NCI-H345 (cell line): ENCODE results near the gene SOCS4.

Experiments
- DNase-seq: peaks from one replicate; lab custom pipeline; 2025; lab: John Stamatoyannopoulos, UW

The SOCS4 gene

GRCh38 chr14:55085060-55085660 is 58.1 kb downstream of the SOCS4 start:
- peak; percentile 30 for DNase-seq

GRCh38 chr14:55086938-55087337 is 59.9 kb downstream of the SOCS4 start:
- no peak for DNase-seq

GRCh38 chr14:55088356-55088755 is 61.3 kb downstream of the SOCS4 start:
- DNase-seq = no peak

GRCh38 chr14:55092341-55092740 is 65.3 kb downstream of the SOCS4 start:
- DNase-seq = no peak

GRCh38 chr14:55094292-55095157 is 67.5 kb downstream of the SOCS4 start:
- peak; percentile 74 for DNase-seq

GRCh38 chr14:55097881-55098560 is 71.0 kb downstream of the SOCS4 start:
- no peak for DNase-seq

- no peak for DNase-seq
Measured at GRCh38 chr14:55098561-55098898, 71.5 kb downstream of the SOCS4 start.
